Ishikawa (cell line): ENCODE results near the gene PLEKHA3.

ENCODE experiments used
- CEBPB ChIP-seq: IDR thresholded peaks from 2 replicates; pipeline ENCODE4 v1.6.1; 2012
- CREB1 ChIP-seq: IDR thresholded peaks from 2 replicates; pipeline ENCODE4 v1.6.1; 2012; ENCODE audit warnings: low read depth
- EGR1 ChIP-seq: IDR thresholded peaks from 2 replicates; pipeline ENCODE4 v1.6.1; 2012
- EP300 ChIP-seq: IDR thresholded peaks from 2 replicates; pipeline ENCODE4 v1.6.1; 2012; ENCODE audit warnings: borderline replicate concordance
- FOXM1 ChIP-seq: IDR thresholded peaks from 2 replicates; pipeline ENCODE4 v1.6.1; 2012; ENCODE audit warnings: low read depth, borderline replicate concordance
- MAX ChIP-seq: IDR thresholded peaks from 2 replicates; pipeline ENCODE4 v1.6.1; 2012
- NFIC ChIP-seq: IDR thresholded peaks from 2 replicates; pipeline ENCODE4 v1.6.1; 2012
- RAD21 ChIP-seq: IDR thresholded peaks from 2 replicates; pipeline ENCODE4 v1.6.1; 2012; ENCODE audit warnings: low read depth
- TAF1 ChIP-seq: IDR thresholded peaks from 2 replicates; pipeline ENCODE4 v1.6.1; 2012; ENCODE audit warnings: low read depth, mild to moderate bottlenecking
- TCF12 ChIP-seq: IDR thresholded peaks from 2 replicates; pipeline ENCODE4 v1.6.1; 2012; ENCODE audit warnings: low read depth
- TEAD4 ChIP-seq: IDR thresholded peaks from 2 replicates; pipeline ENCODE4 v1.6.1; 2012
- USF1 ChIP-seq: IDR thresholded peaks from 2 replicates; pipeline ENCODE4 v1.6.1; 2012
- YY1 ChIP-seq: IDR thresholded peaks from 2 replicates; pipeline ENCODE4 v1.6.1; 2012; ENCODE audit warnings: low read depth
- ZBTB7A ChIP-seq: IDR thresholded peaks from 2 replicates; pipeline ENCODE4 v1.6.1; 2012; ENCODE audit warnings: low read depth
- TF ChIP-seq, protein P1 (sequence below): IDR thresholded peaks from 2 replicates; pipeline ENCODE4 v1.6.1; 2012; ENCODE audit warnings: low read depth, mild to moderate bottlenecking

The PLEKHA3 gene

DNA sequence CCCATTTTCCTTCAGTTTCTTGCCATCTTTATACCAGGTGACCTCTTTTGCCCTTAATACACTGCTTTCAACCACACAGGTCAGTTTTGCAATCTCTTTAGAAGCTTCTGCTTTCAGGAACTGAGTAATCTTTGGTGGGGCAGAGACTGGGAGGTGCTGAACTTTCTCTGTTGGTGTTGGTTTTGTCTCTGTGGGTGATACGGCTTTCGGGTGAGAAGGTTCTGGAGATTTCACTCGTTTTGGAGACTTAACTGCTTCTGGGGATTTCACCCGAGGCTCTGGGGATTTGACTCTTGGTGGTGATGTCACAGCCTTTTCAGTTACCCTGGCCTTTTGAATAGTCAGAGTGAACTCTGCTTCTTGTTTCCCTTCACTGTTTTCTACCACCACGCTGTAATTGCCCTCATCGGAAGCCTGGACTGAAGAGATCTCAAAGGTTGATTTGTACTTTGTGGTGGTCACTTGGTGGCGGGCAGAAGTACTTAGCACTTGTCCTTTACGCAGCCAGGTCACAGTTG, 50.4 kb downstream of the PLEKHA3 start:
- TF ChIP-seq NFIC = no peak

- TF ChIP-seq ZBTB7A = no peak
- TF ChIP-seq NFIC = no peak
- TF ChIP-seq, protein P1, sequence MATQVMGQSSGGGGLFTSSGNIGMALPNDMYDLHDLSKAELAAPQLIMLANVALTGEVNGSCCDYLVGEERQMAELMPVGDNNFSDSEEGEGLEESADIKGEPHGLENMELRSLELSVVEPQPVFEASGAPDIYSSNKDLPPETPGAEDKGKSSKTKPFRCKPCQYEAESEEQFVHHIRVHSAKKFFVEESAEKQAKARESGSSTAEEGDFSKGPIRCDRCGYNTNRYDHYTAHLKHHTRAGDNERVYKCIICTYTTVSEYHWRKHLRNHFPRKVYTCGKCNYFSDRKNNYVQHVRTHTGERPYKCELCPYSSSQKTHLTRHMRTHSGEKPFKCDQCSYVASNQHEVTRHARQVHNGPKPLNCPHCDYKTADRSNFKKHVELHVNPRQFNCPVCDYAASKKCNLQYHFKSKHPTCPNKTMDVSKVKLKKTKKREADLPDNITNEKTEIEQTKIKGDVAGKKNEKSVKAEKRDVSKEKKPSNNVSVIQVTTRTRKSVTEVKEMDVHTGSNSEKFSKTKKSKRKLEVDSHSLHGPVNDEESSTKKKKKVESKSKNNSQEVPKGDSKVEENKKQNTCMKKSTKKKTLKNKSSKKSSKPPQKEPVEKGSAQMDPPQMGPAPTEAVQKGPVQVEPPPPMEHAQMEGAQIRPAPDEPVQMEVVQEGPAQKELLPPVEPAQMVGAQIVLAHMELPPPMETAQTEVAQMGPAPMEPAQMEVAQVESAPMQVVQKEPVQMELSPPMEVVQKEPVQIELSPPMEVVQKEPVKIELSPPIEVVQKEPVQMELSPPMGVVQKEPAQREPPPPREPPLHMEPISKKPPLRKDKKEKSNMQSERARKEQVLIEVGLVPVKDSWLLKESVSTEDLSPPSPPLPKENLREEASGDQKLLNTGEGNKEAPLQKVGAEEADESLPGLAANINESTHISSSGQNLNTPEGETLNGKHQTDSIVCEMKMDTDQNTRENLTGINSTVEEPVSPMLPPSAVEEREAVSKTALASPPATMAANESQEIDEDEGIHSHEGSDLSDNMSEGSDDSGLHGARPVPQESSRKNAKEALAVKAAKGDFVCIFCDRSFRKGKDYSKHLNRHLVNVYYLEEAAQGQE = no peak
- TF ChIP-seq EP300 = no peak
- no peak for TF ChIP-seq TEAD4
- no peak for TF ChIP-seq CEBPB
- no peak for TF ChIP-seq RAD21
- TF ChIP-seq USF1 = no peak
- TF ChIP-seq TCF12 = no peak
- TF ChIP-seq MAX = no peak
These were observed 50.9 kb downstream of the PLEKHA3 start for GRCh38 chr2:178531168-178531567.

DNA sequence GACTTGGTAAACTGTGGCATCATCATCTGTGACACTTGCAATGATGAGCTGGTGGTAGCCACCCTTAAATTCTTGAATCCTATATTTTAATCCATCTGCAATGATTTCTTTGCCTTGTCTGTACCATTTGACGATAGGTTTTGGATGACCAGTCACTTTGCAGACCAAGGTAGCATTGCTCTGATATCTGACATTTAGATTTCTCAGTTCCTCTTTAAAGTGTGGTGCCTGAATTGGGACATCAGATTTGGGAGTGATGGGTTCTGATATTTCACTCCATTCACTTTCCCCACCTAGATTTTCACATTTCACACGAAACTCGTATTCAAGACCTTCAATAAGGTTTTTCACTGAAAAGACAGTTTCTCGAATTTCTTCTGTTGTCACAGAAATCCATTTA, 55.8 kb downstream of the PLEKHA3 start:
- TF ChIP-seq MAX = no peak
- TF ChIP-seq, protein P1 = no peak
- TF ChIP-seq TEAD4 = no peak
- no peak for TF ChIP-seq USF1
- TF ChIP-seq CREB1 = no peak
- TF ChIP-seq TAF1 = no peak
- no peak for TF ChIP-seq RAD21
- TF ChIP-seq ZBTB7A = no peak
- no peak for TF ChIP-seq FOXM1
- TF ChIP-seq NFIC = no peak
- no peak for TF ChIP-seq TCF12
- no peak for TF ChIP-seq EGR1
- no peak for TF ChIP-seq EP300

DNA sequence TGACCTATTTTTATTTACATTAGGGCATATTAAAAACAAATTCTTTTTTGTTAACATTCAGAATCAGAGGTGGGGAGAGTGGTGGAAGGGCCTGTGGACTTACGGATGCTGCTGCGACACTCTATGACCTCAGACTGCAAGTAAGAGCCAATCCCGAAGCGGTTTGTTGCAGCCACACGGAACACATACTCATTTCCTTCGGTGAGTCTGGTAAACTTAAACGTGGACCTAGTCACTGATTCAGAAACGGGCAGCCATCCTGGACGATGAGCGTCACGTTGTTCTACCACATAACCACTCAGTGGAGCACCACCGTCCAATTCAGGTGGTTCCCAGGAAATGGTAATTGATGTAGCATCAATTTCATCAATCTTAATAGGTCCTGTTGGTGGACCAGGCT, 61.9 kb downstream of the PLEKHA3 start:
- TF ChIP-seq YY1 = no peak
- TF ChIP-seq, protein P1 = no peak
- no peak for TF ChIP-seq CEBPB
- TF ChIP-seq TCF12 = no peak

GRCh38 chr2:178542569-178542968, 62.3 kb downstream of the PLEKHA3 start:
- TF ChIP-seq EP300 (no peak), TEAD4 (no peak), FOXM1 (no peak)
- TF ChIP-seq, protein P1 = no peak
